ENCODE data around the gene MAB21L1.

MAB21L1 gene

GRCh38 chr13:35475960-35476943 is at the start of gene MAB21L1:
Gene MAB21L1, minus strand, starts transcription at chr13:35476689. Its CDS starts 551 bp downstream, at chr13:35476138.
- no peak for DNase-seq

- DNase-seq, result no peak
Observed at GRCh38 chr13:35524171-35524570, 47.7 kb upstream of the MAB21L1 start.

- no peak for DNase-seq
Observed at GRCh38 chr13:35518337-35518946, 42.0 kb upstream of the MAB21L1 start.

- DNase-seq, result no peak
Observed at GRCh38 chr13:35514801-35515502, 38.5 kb upstream of the MAB21L1 start.

GRCh38 chr13:35514061-35514477 is 37.6 kb upstream of the MAB21L1 start:
- DNase-seq, result no peak

GRCh38 chr13:35512271-35512920 is 35.9 kb upstream of the MAB21L1 start:
- DNase-seq, result peak; percentile 8

GRCh38 chr13:35502456-35502855 is 26.0 kb upstream of the MAB21L1 start:
- no peak for DNase-seq

GRCh38 chr13:35501661-35502235 is 25.3 kb upstream of the MAB21L1 start:
- no peak for DNase-seq

- no peak for DNase-seq
Observed at GRCh38 chr13:35500144-35500543, 23.7 kb upstream of the MAB21L1 start.

GRCh38 chr13:35499676-35500075 is 23.2 kb upstream of the MAB21L1 start:
- no peak for DNase-seq

- DNase-seq, result no peak
Observed at GRCh38 chr13:35499196-35499662, 22.7 kb upstream of the MAB21L1 start.

- no peak for DNase-seq
Observed at GRCh38 chr13:35498231-35498630, 21.7 kb upstream of the MAB21L1 start.

- DNase-seq, result no peak
Observed at GRCh38 chr13:35496761-35497386, 20.4 kb upstream of the MAB21L1 start.

GRCh38 chr13:35496006-35496405 is 19.5 kb upstream of the MAB21L1 start:
- no peak for DNase-seq

GRCh38 chr13:35489050-35489449 is 12.6 kb upstream of the MAB21L1 start:
- DNase-seq, result no peak

- DNase-seq, result no peak
Observed at GRCh38 chr13:35485424-35485823, 8.9 kb upstream of the MAB21L1 start.

GRCh38 chr13:35484384-35484783 is 7.9 kb upstream of the MAB21L1 start:
- no peak for DNase-seq

- no peak for DNase-seq
Observed at GRCh38 chr13:35483761-35484160, 7.3 kb upstream of the MAB21L1 start.

GRCh38 chr13:35482527-35482926 is 6.0 kb upstream of the MAB21L1 start:
- DNase-seq, result no peak

- no peak for DNase-seq
Observed at GRCh38 chr13:35481777-35482176, 5.3 kb upstream of the MAB21L1 start.

GRCh38 chr13:35480346-35480745 is 3.9 kb upstream of the MAB21L1 start:
- DNase-seq, result no peak

GRCh38 chr13:35479706-35480105 is 3.2 kb upstream of the MAB21L1 start:
- DNase-seq, result no peak
